ENCODE results near the gene GPRC5C. TPM values are rescaled to one million over a fixed set of nuclear protein-coding genes. Genes with fewer than 3 reads are reported as not detected.

The GPRC5C gene
- total and polyA plus RNA-seq, 2 of the 13 experiments (the other 11 are each of a cell fraction or from before 2014, with no cell fraction given) = 85.6 to 300 TPM

GRCh38 chr17:74442670-74443515, 11.0 kb downstream of the GPRC5C start (continued):
- peak; percentile 76 for TF ChIP-seq ZFP91 (CRISPR knock-in tag; IDR thresholded peaks at IDR 0.05; ENCODE audit: borderline replicate concordance)
- peak; percentile 80 for TF ChIP-seq YEATS2 (CRISPR knock-in tag; IDR thresholded peaks at IDR 0.05; ENCODE audit: borderline replicate concordance)
- TF ChIP-seq ZMYM3 (CRISPR knock-in tag; IDR thresholded peaks at IDR 0.05) = no peak
- no peak for TF ChIP-seq USF2 (IDR thresholded peaks at IDR 0.05; ENCODE audit: low read depth, low read length)
- 0 out of 2 replicates have a peak, but pooled peaks have one; percentile 41 for TF ChIP-seq USF2 (CRISPR knock-in tag; IDR thresholded peaks at IDR 0.05; ENCODE audit: borderline replicate concordance)
- TF ChIP-seq ZNF746 (CRISPR knock-in tag; IDR thresholded peaks at IDR 0.05) = peak; percentile 71; the same call in 1 of the 2 replicates
- peak; percentile 98 for TF ChIP-seq MED1 (CRISPR knock-in tag; IDR thresholded peaks at IDR 0.05)
- TF ChIP-seq ZNF615 (CRISPR knock-in tag; IDR thresholded peaks at IDR 0.05; ENCODE audit: borderline replicate concordance) = no peak
- TF ChIP-seq PAX8 (CRISPR knock-in tag; IDR thresholded peaks at IDR 0.05; ENCODE audit: borderline replicate concordance) = peak; percentile 93; the same call in 1 of the 2 replicates
- 0 out of 2 replicates have a peak, but pooled peaks have one; percentile 56 for TF ChIP-seq ZNF251 (CRISPR knock-in tag; IDR thresholded peaks at IDR 0.05)
- peak; percentile 72; the same call in 1 of the 2 replicates for TF ChIP-seq KMT2A (CRISPR knock-in tag; IDR thresholded peaks at IDR 0.05)
- TF ChIP-seq, protein P1, sequence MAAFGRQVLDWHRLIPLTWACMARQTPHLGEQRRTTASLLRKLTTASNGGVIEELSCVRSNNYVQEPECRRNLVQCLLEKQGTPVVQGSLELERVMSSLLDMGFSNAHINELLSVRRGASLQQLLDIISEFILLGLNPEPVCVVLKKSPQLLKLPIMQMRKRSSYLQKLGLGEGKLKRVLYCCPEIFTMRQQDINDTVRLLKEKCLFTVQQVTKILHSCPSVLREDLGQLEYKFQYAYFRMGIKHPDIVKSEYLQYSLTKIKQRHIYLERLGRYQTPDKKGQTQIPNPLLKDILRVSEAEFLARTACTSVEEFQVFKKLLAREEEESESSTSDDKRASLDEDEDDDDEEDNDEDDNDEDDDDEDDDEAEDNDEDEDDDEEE (CRISPR knock-in tag; IDR thresholded peaks at IDR 0.05) = no peak; the same call in 1 of the 2 replicates
- TF ChIP-seq PITX1 (CRISPR knock-in tag; IDR thresholded peaks at IDR 0.05) = peak; percentile 98
- no peak for TF ChIP-seq FOXP1 (IDR thresholded peaks at IDR 0.05)
- peak; percentile 85 for TF ChIP-seq FOXP1 (CRISPR knock-in tag; IDR thresholded peaks at IDR 0.05)
- no peak; the same call in 1 of the 2 replicates for TF ChIP-seq STAT6 (CRISPR knock-in tag; IDR thresholded peaks at IDR 0.05; ENCODE audit: borderline replicate concordance)
- TF ChIP-seq SRSF9 (IDR thresholded peaks at IDR 0.05; ENCODE audit: borderline replicate concordance, insufficient read depth, low read depth, low read length, poor library complexity, severe bottlenecking) = no peak
- no peak; the same call in 1 of the 2 replicates for TF ChIP-seq SIX4 (CRISPR knock-in tag; IDR thresholded peaks at IDR 0.05)
- TF ChIP-seq ELF4 (CRISPR knock-in tag; IDR thresholded peaks at IDR 0.05; ENCODE audit: borderline replicate concordance) = peak; percentile 68; the same call in 1 of the 2 replicates
- TF ChIP-seq SAFB2 (CRISPR knock-in tag; IDR thresholded peaks at IDR 0.05; ENCODE audit: borderline replicate concordance, low read depth) = no peak; the same call in 1 of the 2 replicates

Data from HepG2 (cell line).